HG03575 (cell line): ENCODE measurements around the gene TNIK.
A peak's percentile ranks its signal among the peaks of the same experiment; 100 is the strongest.

Source experiments
- ATAC-seq: cut with Tn5 transposase; IDR thresholded peaks from one replicate; pipeline ENCODE4 v1.9.1; 2021; ENCODE audit not compliant: unreplicated experiment, insufficient number of reproducible peaks, low FRiP score; ENCODE audit errors: extremely low read depth

The TNIK gene

DNA sequence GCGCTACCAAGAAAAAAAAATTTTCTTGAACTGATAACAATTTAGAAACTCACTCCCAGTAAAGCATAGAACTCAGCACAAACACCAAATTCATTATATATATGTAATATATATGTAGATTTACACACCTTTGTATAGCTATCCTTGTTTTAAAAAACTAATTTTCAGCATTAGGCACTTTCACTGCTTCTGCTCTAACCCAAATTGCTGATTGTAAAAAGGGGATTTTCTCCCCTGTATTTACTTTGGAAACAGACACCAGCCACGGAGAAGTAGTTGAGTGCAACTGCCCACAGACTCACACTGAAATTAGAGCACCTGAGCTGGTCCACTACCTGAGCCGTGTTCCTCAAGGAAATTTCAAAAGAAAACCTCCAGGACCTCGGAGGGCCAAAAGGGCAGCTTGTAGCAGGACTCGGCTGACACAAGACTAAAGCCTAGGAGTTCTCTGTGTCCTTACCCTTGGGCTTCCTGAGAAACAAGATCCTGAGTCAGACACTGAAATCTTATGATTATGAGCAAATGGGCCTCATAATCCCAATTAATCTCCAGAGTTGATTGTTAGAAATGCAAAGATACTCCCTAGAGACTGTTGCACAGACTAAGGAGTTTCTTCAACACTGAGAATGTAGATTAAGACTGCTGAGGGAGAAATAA, 106.0 kb downstream of the TNIK start:
- no peak for ATAC-seq

DNA sequence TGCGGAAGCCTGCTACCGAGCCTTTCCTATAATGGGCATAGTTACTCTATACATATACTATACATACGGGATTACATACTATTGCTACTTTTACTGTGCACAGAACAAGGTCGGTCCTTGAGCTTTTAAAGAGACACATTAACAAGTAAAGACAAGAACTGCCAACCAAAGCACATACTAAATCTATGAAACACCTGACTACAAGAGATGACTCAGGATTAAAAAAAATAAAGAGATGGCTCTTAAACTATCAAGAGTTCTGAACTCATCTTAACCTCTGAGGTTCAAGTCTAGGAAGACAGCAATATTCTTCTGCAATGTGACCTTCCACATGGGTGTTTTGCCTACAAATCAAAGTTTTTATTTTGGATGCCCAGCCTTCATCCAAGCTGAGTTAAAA, 106.8 kb downstream of the TNIK start:
- ATAC-seq, result no peak

DNA sequence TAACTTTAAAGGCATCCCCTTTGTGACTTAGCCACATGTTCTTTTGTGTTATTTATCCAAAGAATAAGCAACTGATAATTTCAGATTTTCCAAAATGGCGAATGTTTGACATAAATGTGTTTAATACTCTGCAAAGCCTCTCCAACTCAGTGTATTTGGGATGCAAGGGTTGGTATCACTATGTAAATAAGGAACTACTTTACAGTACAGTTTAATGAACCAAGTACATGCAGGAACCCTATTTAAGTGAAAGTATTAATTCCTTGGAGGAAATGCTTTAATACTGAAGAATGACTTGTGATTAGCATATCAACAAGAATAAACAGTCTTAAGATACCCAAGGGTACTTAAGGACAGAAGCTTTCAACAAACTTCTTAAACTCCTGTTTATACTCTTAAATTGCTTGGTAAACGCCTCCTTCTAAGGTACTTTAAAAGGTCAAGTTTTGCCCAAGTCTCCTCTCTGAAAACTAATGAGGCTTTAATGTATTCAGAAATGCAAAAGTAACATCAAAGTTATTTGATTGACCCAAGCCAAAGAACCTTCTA, 107.7 kb downstream of the TNIK start:
- no peak for ATAC-seq

DNA sequence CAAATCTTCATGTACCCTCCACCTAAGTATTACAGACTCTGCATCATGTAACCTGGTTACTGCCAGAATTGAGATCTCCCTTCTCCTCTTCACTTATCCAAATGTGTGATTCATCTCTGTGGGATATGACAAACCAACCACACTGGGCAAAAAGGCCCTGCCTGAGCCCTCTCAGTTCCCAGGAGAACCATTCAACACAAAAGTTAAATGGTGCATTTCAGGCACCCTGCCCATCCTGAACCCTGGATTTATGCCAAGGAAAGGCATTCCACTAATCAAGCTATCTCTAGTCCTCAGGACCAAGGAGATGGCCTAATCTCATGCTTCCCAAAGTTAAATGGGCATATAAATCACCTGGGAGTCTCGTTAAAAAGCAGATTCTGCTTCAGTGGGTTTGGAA, 108.5 kb downstream of the TNIK start:
- no peak for ATAC-seq

DNA sequence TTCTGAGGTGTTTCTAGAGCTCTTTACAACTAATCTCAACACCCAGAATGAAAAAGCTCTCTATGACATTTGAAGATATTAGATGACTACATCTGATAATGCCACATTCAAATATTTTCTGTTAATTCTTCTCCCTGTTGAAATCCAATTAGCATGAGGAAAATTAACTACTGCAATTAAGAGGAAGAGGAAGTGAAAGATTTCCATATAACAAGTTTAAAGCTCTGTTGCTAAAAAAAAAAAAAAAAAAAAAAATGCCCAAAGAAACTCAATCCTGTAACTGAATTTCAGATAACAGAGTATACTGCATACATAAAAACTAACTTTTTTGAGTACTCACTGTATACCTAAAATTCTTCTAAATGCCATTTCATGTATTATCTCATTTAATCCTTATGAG, 109.8 kb downstream of the TNIK start:
- no peak for ATAC-seq

DNA sequence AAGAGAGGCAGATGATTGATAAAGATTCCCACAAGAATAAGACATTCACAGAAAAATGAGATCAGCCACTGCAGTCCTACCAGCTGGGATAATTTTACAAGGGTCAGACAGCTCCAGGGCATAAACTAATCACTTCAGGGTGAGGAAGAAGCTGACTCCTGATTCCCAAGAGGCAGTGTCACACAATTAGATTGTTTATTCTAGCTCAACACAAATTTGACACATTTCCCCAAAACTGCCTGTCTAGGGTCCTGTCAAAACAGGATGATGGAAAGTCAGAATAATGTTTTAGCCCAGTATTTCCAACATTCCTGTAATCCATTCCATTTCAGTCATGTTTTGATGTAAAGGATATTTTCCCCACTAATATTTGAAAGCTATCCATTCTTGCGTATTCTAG, 110.8 kb downstream of the TNIK start:
- ATAC-seq, result no peak

DNA sequence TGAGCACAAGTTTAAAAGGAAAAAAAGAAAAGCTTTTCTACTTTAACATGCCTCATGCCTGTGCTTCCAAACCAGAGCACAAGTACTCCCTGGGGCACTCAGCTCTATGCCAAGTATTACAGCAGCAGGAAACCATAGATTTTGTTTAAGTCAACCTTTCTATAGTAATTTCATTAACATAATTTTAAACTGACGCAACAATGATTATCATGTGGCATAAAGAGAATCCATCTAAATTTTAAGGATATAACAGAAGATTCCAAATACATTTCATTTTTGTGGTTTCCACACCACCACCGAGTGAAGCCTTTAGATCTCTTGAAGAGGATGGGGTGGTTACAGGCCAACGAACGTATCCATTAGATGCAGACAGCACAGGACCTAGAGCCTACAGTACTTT, 112.1 kb downstream of the TNIK start:
- no peak for ATAC-seq

DNA sequence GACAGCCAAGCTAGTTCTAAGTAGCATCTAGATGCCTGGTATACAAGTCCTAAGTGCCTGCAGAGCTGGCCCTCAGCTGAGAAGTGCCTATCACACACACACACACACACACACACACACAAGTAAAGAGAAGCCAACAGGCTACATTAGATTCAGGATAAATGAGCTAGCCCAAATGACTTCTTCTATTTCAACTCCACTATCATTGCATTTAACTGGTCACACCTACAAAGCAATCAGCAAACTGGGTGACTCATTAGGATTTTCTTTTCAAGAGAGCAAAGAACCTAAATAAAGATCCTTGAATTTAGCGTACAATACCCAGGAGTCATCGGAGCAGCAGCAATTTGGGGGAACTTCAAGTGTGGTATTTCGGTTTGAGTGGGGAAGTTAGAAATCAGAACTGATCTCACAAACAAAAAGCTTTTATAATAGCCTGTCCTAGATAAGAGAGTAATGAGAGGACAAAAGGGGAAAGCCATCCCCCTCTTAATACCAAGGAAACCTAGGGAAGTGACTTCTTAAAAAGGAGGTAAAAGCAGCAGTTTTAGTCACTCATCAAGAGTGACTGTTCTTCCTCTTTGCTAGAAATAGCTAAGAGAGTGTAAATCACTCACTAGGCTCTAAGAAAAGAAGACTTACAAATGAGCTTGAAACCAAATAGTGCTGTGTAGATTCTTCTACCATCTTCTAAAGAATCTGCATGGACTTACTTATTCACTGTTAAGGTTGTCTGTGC, 112.7 kb downstream of the TNIK start:
- ATAC-seq, result peak; percentile 44

DNA sequence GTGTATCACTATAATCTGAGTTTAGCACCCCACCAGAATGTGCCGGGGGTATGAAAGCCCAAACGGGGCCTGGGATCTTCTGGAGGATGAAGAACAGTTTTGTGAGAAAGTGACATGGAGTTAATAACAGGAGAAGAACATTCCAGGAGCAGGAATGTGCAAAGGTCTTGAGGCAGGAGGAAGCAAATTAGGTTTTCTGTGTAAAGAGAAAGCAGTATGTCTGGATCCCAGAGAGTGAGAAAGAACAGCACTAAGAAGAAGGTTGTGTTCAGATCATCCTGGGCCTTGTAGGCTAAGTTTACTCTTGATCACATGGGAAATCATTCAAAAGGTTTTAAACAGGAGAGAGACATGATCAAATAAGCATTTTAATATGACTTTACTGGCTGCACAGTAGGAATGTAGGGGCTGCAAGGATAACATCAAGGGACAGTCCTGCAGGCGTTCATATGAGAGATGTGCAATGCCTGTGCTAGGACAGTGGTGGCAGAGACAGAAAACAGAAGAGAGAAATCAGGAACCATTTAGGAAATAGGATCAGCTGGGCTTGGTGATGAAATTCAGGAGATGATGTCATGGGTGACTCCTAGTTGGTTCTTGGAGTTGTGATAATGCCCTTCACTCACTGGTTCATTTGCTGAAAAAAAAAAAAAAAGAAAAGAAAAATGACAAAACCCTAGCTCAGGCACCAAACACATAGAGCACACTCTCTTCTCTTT, 113.5 kb downstream of the TNIK start:
- peak; percentile 6 for ATAC-seq

DNA sequence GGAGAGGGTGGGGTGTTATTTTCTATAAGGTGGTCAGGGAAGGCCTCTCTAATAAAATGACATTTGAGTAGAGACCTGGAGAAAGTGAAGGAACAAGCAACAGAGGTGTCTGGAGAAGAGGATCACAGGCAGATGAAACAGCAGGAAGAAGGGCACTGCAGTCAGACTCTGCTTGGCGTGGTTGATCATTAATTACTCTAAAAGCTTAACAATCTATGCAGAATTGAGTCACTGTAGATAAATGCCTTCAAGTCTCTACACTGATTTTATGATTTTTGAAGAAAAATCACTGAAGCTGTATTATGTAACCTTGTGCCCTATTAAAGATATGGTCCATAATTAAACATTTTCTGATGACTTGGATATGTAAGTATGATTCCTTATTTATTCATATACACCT, 114.2 kb downstream of the TNIK start:
- ATAC-seq, result no peak

DNA sequence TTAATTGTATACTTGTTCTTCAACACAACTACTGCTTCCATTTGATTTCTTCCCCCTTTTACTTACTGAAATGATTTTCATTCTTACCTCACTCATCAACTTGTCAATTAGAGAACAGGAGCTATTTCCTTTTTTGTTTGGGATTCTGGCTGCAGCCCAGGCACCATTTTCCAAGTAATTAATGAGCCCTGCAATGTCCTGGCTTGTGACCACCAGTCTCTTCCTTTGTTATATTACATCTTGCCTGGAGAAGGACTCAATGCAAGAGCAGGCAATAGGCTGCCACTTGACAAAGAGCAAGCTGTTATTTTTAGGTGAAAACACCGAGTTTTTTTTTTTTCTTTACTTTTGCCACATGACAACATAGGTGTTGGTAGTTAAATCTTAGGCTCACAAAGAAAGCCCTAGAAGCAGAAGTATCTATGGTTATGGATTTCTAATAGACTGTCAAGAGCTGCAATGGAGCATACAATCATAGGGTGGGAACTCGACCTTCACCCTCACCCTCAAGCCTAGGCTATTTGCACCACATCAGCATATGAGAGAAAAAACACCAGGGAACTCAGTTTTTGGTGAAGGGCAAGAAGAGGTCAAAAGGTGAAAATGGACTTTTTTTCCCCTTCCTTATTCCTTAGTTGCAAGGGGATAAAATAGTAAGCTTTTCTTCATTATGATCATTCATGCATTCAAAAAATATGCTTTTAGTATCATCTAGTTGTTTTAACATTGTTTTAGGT, 114.9 kb downstream of the TNIK start:
- ATAC-seq, result no peak

DNA sequence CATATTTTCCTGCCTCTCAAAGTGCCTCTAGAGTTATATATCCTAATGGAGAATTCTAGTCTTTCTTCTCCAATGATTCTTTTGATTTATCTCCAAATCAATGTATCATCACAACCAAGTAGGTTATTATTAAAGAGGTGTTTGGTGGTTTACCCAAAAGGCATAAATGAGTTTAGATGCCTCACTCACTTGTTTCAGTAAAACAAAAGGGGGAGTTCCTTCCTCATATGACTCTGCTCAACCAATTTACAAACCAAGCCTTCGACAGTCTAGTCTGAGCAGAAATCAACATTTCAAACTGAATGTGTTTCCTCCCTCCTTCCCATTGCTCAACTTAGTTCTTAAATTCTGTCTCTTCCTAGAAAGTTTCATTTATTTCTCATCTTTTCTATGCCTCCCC, 116.5 kb downstream of the TNIK start:
- no peak for ATAC-seq

DNA sequence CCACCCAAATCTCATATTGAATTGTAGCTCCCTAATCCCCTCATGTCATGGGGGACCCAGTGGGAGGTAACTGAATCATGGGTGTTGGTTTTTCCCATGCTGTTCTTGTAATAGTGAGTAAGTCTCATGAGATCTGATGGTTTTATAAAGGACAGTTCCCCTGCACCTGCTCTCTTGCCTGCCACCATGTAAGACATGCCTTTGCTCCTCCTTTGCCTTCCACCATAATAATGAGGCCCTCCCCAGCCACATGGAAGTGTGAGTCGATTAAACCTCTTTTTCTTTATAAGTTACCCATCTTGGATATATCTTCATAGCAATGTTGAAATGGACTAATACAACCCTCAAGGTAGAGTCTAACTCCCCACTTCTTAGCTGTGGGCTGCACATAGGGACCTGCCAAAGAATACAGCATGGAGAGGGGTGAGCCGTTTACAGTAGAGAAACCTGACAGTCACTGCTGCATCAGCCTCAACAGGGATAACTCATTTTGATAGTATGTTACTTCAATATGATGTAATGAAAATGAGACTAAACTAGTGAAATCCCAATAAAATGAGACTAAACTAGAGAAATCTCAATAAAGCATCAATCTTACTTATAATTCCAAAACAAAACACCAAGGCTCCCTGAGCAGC, 117.3 kb downstream of the TNIK start:
- ATAC-seq, result no peak

DNA sequence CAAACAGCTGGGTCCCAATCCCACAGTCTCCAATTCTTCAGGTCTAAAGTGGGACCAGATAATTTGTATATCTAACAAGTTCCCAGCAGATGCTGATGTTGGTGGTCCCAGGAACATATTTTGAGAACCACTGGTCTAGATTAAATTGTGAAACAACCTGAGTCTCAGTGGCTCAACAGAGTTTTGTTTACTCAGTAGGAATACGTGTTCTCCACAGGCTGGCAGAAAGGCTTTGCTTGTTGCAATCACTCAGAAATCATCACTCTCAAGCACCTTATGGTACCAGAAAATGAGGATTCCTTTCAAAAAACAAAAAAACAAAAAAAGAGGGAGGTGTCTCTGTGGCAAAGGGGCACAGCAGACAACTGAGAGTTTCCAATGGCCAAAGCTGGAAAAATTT, 118.0 kb downstream of the TNIK start:
- ATAC-seq, result no peak

DNA sequence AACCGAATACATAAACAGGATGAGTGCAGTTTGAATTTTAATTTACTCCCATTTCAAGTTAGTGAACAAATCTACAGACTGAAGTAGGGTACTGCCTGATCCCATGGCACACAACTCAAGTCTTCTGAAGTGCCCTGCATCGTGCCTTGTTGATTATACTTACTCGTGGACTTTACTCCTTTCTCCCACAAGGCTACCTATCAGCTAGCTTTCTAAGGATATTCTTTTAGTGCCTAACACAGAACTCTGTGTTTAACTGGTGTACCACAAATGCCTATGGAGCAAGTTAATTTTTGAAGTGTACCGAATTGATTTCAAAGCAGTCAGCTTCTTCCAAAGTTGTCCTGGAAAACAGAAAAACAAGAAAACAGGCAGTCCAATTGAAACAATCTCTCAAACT, 119.8 kb downstream of the TNIK start:
- ATAC-seq, result no peak

DNA sequence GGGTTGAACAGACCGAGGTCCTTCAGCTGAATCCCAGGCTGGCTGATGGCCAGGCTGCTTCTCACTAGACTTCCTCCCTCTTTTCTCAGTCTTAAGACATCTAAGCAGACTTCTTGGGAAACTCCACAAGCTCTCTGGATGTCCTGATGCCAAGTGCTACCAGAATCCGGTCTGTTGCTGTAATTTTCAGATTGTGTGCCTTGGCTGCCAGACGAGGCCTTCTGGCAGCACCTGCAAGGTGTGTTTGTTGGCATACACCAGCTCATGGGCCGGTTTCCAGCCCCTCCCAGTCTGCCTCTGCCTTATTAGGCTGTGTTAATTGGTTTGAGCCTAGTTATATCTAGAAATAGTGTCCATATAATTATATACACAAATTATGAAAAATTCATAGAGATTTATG, 120.6 kb downstream of the TNIK start:
- ATAC-seq, result no peak

DNA sequence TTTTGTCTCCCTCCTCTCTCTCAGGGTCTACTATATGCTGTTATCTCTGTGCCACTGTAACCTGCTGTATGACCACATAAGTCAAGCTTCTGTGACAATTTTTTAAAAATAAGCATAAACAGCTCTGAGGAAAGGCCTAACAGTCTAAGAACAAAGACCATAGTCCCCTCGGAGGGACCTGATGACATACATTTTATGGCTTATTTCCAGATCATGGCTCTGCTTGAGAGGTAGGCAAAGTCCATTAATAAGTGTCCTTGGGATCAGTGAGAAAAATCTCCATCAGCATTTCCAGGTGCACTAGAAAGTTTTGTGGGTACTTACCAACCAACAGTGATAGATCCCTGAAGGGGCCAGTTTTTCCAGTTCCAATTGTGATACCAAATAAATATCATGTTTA, 123.8 kb downstream of the TNIK start:
- ATAC-seq, result no peak

DNA sequence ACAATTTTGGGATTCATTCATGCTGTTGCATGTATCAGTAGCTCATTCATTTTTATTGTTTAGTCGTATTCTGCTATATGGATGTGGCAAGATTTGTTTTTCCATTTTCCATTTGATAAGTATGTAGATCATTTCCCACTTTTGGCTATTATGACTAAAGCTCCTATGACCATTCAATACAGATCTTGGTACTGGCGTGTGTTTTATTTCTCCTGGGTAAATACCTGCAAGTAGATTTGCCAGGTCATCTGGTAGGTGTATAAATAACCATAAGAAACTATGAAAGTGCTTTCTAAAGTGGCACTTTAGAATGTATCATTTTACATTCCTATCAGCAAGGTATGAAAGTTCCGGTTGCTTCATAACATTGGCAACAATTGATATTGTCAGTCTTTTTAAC, 124.6 kb downstream of the TNIK start:
- ATAC-seq, result no peak

DNA sequence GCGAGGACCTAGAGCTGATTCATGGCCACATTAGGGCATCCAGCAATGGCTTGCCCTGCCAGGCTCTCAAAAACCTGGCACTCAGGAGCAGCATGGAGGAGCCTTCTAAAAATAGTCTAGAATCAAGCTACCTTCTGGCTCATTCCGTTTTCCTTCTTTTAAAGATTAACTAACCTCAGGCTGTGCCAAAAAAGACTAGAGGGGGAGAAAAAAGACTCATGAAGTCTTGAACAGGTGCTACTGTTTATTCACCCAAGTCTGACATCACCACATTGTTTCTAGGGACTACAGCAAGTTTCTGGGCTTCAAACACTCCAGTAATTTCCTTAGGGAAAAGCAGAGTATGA, 125.8 kb downstream of the TNIK start:
- no peak for ATAC-seq
